OCI-LY1 (cell line): ENCODE results near the gene TEX38.

Source experiments
- H2AFZ ChIP-seq: fragments of 200-600 bp; sonication (generic), shearing (Covaris generic); 2 replicates; pipeline ENCODE4 v1.6.0; 2014; ENCODE audit warnings: antibody characterized with exemption, mild to moderate bottlenecking, low read length
- H3F3A ChIP-seq: fragments of 200-600 bp; sonication (generic), shearing (Covaris generic); 2 replicates; pipeline ENCODE4 v1.6.0; 2014; ENCODE audit warnings: mild to moderate bottlenecking, antibody characterized with exemption, low read length, moderate library complexity; ENCODE audit not compliant: insufficient read depth
- H3K27ac ChIP-seq: fragments of 200-600 bp; sonication (generic); 2 replicates; pipeline ENCODE4 v1.5.1; 2014; ENCODE audit warnings: low read length, mixed run types, mild to moderate bottlenecking, low read depth; ENCODE audit not compliant: poor library complexity, severe bottlenecking
- H3K27me3 ChIP-seq: fragments of 200-600 bp; sonication (generic); 2 replicates; pipeline ENCODE4 v1.6.0; 2014; ENCODE audit warnings: antibody characterized with exemption, mild to moderate bottlenecking, low read length, moderate library complexity; ENCODE audit not compliant: insufficient read depth
- H3K36me3 ChIP-seq: fragments of 200-600 bp; sonication (generic); 2 replicates; pipeline ENCODE4 v1.6.1; 2014; ENCODE audit warnings: mild to moderate bottlenecking, antibody characterized with exemption, low read length, moderate library complexity, mixed read lengths; ENCODE audit not compliant: insufficient read depth
- H3K4me1 ChIP-seq: fragments of 200-600 bp; sonication (generic); 2 replicates; pipeline ENCODE4 v1.5.1; 2014; ENCODE audit warnings: mild to moderate bottlenecking, low read length, moderate library complexity; ENCODE audit not compliant: insufficient read depth, severe bottlenecking
- H3K4me2 ChIP-seq: fragments of 200-600 bp; sonication (generic), shearing (Covaris generic); 2 replicates; pipeline ENCODE4 v1.6.1; 2014; ENCODE audit warnings: low read length
- H3K4me3 ChIP-seq: fragments of 200-600 bp; sonication (generic); 2 replicates; pipeline ENCODE4 v1.5.1; 2014; ENCODE audit warnings: low read length, low read depth, mild to moderate bottlenecking, mixed read lengths; ENCODE audit not compliant: poor library complexity, severe bottlenecking
- H3K79me2 ChIP-seq: fragments of 200-600 bp; shearing (Covaris generic); 2 replicates; pipeline ENCODE4 v1.6.1; 2016; ENCODE audit warnings: mixed run types, low read length, mixed read lengths; ENCODE audit not compliant: insufficient read depth
- H3K9ac ChIP-seq: fragments of 200-600 bp; sonication (generic), shearing (Covaris generic); 2 replicates; pipeline ENCODE4 v1.6.1; 2014; ENCODE audit warnings: mild to moderate bottlenecking, low read length, mixed read lengths
- H3K9me2 ChIP-seq: fragments of 200-600 bp; sonication (generic), shearing (Covaris generic); 2 replicates; pipeline ENCODE4 v1.6.1; 2014; ENCODE audit warnings: low read depth, mild to moderate bottlenecking, low read length, mixed read lengths
- H3K9me3 ChIP-seq: fragments of 200-600 bp; shearing (Covaris generic); 2 replicates; pipeline ENCODE4 v1.6.1; 2014; ENCODE audit warnings: low read length, mixed read lengths
- H4K20me1 ChIP-seq: fragments of 200-600 bp; sonication (generic), shearing (Covaris generic); 2 replicates; pipeline ENCODE4 v1.6.0; 2016; ENCODE audit warnings: mild to moderate bottlenecking, low read length; ENCODE audit not compliant: insufficient read depth
- EZH2 ChIP-seq: fragments of 200-600 bp; sonication (generic), shearing (Covaris generic); IDR thresholded peaks from 2 replicates; pipeline ENCODE4 v1.8.0; 2017; ENCODE audit warnings: borderline replicate concordance, mixed run types, mild to moderate bottlenecking, antibody characterized with exemption, low read length, moderate library complexity, mixed read lengths
- TF ChIP-seq, protein P1 (sequence below): fragments of 200-600 bp; sonication (generic), shearing (Covaris generic); IDR thresholded peaks from 2 replicates; pipeline ENCODE4 v1.5.1; 2017; ENCODE audit warnings: mild to moderate bottlenecking, antibody characterized with exemption, low read length, moderate library complexity, mixed read lengths

The TEX38 gene

DNA sequence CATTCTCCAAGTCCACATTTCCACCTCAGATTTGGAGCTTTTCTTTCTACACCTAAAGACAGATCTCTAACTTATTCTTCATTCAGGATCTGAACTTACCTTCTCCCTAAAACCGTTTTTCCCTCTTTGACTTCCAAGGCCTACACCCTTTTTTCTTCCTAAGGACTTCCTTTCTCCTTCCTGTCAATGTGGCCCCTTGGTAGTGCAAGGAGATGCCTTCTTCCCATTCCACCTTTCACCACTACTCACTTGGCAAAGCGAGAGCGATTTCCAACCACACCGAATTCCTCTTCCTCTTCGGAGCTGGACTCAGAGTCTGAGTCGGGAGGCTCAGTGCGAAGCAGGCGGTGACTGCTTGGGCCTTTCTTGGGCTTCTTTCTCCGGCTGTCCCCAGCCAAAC lies 46.0 kb downstream of the TEX38 start:
- Histone ChIP-seq H3K9me2 (no peaks in the 10 kb centered on the region), H3K4me1 (peaks cover 26% of the 10 kb centered on the region), H4K20me1 (no peaks in the 10 kb centered on the region), H3K9me3 (no peaks in the 10 kb centered on the region), H3K27ac (no peak overlapping the region), H3F3A (no peaks in the 10 kb centered on the region), H2AFZ (no peak overlapping the region), H3K79me2 (peaks cover 11% of the 10 kb centered on the region), H3K36me3 (peaks cover 31% of the 10 kb centered on the region), H3K9ac (peak overlapping the region; percentile 83), H3K4me2 (peak overlapping the region; percentile 88), H3K4me3 (peak overlapping the region; percentile 71), H3K27me3 (no peaks in the 10 kb centered on the region)
- TF ChIP-seq EZH2: no peak

DNA sequence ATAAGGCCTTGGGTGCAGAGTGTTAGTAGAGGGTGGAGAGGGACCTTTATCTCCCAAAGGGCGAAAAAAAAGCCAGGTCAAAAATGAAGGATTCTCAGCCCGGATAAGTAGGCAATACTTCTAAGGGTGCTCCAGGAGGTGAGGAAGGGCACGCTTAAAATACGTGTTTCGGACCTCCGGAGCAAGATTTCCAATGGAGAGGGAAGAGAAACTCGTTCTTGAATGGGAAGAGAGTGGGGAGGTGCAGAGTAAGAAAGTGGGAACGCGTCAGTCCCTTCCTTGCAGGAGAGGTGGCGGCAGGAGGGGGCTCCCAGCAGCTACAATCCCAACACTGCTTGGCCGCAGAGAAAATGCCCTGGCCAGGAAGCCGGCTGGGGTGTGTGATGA lies 46.7 kb downstream of the TEX38 start:
- TF ChIP-seq, protein P1, sequence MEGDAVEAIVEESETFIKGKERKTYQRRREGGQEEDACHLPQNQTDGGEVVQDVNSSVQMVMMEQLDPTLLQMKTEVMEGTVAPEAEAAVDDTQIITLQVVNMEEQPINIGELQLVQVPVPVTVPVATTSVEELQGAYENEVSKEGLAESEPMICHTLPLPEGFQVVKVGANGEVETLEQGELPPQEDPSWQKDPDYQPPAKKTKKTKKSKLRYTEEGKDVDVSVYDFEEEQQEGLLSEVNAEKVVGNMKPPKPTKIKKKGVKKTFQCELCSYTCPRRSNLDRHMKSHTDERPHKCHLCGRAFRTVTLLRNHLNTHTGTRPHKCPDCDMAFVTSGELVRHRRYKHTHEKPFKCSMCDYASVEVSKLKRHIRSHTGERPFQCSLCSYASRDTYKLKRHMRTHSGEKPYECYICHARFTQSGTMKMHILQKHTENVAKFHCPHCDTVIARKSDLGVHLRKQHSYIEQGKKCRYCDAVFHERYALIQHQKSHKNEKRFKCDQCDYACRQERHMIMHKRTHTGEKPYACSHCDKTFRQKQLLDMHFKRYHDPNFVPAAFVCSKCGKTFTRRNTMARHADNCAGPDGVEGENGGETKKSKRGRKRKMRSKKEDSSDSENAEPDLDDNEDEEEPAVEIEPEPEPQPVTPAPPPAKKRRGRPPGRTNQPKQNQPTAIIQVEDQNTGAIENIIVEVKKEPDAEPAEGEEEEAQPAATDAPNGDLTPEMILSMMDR: no peak
- TF ChIP-seq EZH2: no peak
- Histone ChIP-seq H3K79me2 (peaks cover 11% of the 10 kb centered on the region), H3K4me3 (peak overlapping the region; percentile 71), H3K9ac (peak overlapping the region; percentile 83), H3K4me1 (peaks cover 26% of the 10 kb centered on the region), H3K27ac (no peak overlapping the region), H3K9me2 (no peaks in the 10 kb centered on the region), H3K27me3 (no peaks in the 10 kb centered on the region), H3K4me2 (peak overlapping the region; percentile 88), H3K9me3 (no peaks in the 10 kb centered on the region), H4K20me1 (no peaks in the 10 kb centered on the region), H3K36me3 (peaks cover 26% of the 10 kb centered on the region; the same call in 1 of the 2 replicates), H2AFZ (no peak overlapping the region), H3F3A (no peaks in the 10 kb centered on the region)

DNA sequence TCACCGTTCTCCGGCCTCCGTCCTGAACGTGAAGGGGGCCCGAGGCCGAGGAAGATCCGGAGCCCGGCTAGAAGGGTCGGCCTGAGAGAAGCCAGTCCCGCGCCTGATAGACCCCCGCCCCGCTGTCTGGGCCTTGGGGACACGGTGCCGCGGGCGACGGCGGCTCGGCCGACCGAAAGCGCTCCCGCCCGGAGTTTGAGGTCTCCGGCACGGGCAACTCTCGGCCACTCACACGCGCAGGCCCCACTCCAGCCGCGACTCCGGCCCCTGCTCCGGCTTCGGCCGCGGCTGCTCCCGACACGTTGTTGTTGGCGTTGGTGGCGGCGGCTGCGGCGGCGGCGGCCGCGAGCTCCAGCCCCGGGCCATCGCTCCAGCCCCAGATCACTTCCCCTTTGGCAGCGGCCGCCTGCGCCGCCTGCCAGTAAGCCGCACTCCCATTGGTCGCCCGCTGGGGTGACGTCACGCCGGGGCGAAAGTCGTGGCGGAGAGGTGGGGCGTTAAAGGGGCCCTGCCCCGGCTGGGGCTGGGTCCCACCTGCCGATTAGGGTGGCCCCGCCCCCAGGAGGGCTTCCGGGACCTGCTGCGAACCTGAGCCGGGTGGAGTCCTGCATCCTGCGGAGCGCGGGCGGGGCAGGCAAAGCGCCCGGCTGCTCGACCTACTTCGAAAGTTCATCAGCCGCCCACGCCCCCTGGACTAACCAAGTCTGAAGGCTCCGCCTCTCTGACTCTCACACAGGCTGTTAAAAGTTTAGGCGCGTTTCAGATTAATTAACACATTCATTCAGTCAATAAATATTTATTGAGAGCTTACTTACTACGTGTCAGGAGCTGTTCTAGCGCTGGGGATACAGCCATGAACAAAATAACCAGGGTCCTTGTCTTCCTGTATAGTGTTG lies 47.3 kb downstream of the TEX38 start, which contains the start of gene EFCAB14:
Gene EFCAB14, minus strand, starts transcription at position 388 of the 896 bp plus-strand sequence. CDS start 1,027 bp downstream, outside the sequence.
- H3F3A ChIP-seq: no peaks in the 10 kb centered on the region
- no peak for TF ChIP-seq EZH2
- TF ChIP-seq, protein P1: no peak
- peak within 1 kb of the TSS; percentile 88 for H3K4me2 ChIP-seq
- H3K9me3 ChIP-seq: no peaks in the 10 kb centered on the region
- no peaks in the 10 kb centered on the region for H3K27me3 ChIP-seq
- peaks cover 11% of the 10 kb centered on the region for H3K79me2 ChIP-seq
- H3K36me3 ChIP-seq: peaks cover 19% of the 10 kb centered on the region; the same call in 1 of the 2 replicates
- H3K9me2 ChIP-seq: no peaks in the 10 kb centered on the region
- H4K20me1 ChIP-seq: no peaks in the 10 kb centered on the region
- H3K4me1 ChIP-seq: peaks cover 26% of the 10 kb centered on the region
- peak within 1 kb of the TSS; percentile 96 for H2AFZ ChIP-seq
- H3K9ac ChIP-seq: peak within 1 kb of the TSS; percentile 83
- peak within 1 kb of the TSS; percentile 71 for H3K4me3 ChIP-seq
- H3K27ac ChIP-seq: no peak within 1 kb of the TSS
